Stimulated activated CD8-positive, alpha-beta memory T cell treated with anti-CD3 and anti-CD28 coated beads, Interleukin-12 subunit alpha, Interleukin-12 subunit beta, amount 100 ng/mL, for 4 hours (primary cell): Measurements from ENCODE around the gene AHCYL1.
"Not testable (repeated sequence)": the region's sequence is repeated elsewhere in the genome, so short reads cannot be mapped to it uniquely, and the experiment has no call there.

Experiments used
- DNase-seq: peaks from one replicate; pipeline ENCODE4 v3.0.0-alpha.2; 2020; ENCODE audit warnings: low read depth

The AHCYL1 gene

DNA sequence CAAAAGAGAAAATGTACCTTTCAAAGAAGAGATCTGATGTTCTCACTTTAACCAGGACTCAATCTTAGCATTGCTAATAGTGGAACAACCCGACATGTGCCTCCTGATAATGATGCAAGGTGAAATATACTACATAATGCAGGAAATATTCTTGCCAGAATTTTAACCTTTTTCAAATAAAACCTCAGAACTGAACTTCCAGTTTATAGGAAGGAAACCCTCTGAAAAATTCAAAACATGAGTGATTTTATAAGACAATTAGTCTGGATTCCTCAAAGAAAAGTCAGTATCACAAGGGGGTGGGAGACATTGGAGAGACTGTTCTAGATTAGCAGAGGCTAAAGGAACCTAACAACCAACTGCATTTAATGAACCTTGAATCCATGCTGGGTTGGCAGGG is 18.1 kb downstream of the AHCYL1 start:
- no peak for DNase-seq

- DNase-seq: peak; percentile 4
These were observed 19.3 kb downstream of the AHCYL1 start for GRCh38 chr1:110003747-110004428.

GRCh38 chr1:110004583-110004982 is 20.0 kb downstream of the AHCYL1 start:
- no peak for DNase-seq

DNA sequence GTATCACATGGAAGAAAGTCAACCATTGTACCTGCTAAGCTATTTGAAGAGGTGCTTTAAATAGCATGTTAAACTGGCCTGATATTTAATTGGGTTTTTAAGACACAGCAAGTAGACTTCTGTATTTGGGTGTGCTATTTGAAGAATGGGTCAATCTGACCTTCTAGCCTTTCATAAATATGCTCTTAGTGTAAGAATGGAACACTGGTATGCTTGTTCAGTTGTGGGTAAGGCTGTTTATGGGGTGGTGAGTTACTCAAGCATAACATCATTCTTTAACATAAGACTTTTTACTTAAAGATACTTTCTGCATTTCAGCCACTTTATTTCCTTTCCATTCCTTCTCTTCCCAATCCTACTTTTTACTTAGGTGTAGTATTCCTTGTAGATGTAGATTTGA is 21.4 kb downstream of the AHCYL1 start:
- no peak for DNase-seq

DNA sequence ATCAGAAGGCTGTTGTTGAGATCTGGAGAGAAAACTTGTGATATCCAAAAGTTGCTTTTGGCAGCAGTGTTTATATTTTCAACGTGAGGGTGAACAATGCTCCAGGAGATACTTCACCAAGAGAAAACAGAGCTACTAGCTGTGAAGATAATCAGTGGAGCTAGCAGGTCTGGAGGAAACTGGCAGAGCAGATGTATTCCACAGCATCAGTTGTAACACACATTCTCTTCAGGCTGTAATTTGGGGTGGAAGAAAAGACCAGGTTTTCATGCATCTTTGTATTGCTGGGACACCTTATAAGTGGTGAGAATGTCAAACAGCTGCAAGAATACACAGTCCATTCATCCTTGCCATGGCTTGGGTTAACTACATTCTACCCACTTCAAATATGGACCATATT is 22.0 kb downstream of the AHCYL1 start:
- no peak for DNase-seq

- no peak for DNase-seq
These were observed 22.7 kb downstream of the AHCYL1 start for GRCh38 chr1:110007046-110007830.

- no peak for DNase-seq
These were observed 24.5 kb downstream of the AHCYL1 start for GRCh38 chr1:110008971-110009565.

GRCh38 chr1:110011527-110012041 is 27.0 kb downstream of the AHCYL1 start:
- no peak for DNase-seq

DNA sequence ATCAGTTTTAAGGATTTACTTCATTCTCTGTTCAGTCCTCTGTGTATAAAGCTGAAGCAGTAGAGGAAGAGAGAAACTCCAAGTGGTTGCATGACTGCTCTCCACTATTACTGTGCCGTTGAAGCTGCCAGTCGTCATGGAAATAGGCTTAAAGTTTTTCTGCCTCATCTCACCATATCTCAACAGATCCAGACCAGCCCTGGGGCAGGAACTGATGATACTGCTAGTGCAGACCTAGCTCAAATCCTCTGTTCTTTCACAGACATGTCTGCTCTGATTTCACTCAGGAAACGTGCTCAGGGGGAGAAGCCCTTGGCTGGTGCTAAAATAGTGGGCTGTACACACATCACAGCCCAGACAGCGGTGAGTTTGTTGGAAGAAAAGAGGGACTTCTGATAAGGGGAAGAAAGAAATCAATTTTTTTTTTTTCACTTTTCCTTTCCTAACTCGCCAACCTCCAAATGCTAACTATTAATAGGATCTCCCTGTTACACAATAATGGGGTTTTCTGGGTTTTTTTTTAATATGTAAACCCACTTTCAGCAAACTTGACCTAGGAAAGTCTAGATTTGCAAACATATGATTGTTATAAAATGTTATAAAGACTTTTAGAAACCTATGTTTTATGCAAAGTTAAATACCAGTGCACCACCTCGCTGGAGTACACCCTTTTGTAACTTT is 27.7 kb downstream of the AHCYL1 start:
- DNase-seq: no peak

DNA sequence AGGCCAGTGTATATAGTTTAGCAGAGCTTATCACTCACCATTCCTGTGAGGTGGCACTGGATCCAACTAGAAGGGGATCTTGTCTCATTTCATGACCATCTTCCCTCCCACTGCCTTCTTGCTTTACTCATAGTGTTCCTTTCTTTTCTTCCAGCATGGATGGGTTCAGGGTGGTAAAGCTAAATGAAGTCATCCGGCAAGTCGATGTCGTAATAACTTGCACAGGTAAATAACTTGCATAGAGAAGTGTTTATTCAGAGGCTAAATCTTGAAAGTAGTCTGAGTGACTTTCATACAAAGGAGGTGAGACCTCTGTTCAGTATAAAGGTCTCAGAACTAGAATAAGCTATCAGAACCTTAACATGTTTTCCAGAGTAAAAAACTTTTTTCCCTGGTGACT is 33.2 kb downstream of the AHCYL1 start:
- DNase-seq: no peak

DNA sequence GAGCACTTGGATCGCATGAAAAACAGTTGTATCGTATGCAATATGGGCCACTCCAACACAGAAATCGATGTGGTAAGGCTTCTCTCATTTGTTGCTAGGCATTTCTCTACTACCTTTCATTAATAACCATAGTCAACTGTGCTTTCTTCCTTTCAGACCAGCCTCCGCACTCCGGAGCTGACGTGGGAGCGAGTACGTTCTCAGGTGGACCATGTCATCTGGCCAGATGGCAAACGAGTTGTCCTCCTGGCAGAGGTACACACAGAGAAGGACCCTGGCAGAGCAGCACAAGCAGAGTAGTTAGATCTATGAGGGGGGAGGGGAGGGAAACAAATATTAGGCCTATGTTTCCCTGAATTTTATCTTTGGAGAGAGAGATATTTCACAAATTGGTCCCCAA is 33.8 kb downstream of the AHCYL1 start:
- no peak for DNase-seq

DNA sequence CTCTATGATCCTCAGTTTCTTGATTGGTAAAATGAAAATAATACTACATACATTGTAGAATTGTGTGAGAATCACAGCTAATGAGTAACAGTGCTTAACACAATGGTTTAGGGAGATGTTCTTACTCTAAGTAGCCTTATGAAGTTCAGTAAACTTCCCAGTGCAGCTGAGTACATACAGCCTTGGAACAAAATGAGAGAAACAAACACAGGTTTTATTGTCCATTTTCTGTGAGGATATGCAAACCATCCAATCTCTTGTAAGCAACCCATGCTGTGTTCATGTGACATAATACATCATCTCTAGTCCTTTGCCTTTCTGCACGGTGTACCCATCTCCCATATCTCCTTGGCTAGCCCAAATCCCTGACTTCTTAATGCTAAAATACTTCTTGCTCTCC is 35.2 kb downstream of the AHCYL1 start:
- no peak for DNase-seq

DNA sequence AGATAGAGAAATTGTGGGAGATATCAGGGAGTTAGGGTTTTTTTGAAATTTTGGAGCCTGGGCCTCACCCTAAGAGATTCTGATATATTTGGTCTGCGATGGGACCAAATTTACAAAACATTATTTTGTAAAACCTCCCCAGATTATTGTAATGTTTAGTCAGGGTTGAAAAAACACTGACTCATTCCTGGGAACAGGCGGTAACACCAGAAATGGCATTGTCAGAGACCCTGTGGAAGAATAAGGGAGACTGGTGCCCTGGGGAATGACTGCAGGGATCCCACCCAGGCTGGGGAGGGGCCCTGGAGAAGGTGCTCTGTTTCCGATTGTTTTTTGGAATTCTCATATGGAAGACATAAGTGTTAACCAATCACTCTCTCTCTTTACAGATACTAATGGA is 36.7 kb downstream of the AHCYL1 start:
- no peak for DNase-seq

DNA sequence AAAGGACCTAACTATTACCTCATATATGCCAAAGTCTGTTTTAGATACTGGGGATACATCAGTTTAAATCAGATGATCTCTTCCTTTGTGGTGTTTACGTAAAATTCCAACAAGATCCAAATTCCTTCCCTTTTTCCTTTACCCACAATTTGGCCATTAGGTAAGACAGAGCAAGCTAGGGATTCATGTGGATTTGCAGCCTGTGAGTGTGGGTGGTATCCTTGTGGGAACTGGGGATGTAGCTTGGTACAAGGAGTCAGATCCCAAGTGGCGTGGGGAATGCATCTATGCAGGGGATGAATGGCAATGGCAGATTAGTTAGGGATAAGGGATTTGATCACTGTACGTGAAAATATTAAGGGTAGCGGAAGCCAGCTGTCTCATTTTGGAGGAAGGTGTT is 40.0 kb downstream of the AHCYL1 start:
- no peak for DNase-seq

DNA sequence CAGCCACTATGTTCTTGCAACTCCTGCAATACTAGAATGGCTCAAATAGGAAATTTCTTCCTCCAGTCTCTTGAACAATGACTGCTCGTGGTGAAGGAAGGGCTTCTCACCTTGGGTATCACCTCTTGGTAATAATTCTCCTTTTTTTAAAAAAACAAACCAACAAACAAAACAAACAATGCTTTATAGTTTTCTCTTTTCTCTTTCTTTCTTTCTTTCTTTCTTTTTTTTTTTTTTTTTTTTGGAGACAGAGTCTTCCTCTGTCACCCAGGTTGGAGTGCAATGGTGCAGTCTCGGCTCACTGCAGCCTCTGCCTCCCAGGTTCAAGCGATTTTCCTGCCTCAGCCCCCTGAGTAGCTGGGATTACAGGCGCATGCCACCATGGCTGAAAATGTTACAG is 46.1 kb downstream of the AHCYL1 start:
- not testable (repeated sequence) for DNase-seq

GRCh38 chr1:110032327-110032726 is 47.8 kb downstream of the AHCYL1 start:
- DNase-seq: no peak

DNA sequence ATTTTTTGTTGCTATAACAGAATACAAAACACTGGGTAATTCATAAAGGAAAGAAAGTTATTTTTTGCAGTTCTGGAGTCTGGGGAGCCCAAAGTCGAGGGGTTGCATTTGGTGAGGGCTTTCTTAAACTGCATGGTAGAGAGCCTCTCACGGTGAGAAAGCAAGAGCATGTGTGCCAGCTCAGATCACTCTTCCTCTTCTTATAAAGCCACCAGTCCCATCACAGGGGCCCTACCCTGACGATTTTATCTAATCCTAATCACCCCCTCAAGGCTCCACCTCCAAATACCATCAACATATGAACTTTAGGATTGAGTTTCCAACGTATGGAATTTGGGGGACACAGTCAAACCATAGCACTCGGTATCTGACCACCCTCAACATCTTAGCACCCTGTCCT is 48.9 kb downstream of the AHCYL1 start:
- no peak for DNase-seq

GRCh38 chr1:110034040-110034450 is 49.5 kb downstream of the AHCYL1 start:
- DNase-seq: no peak

DNA sequence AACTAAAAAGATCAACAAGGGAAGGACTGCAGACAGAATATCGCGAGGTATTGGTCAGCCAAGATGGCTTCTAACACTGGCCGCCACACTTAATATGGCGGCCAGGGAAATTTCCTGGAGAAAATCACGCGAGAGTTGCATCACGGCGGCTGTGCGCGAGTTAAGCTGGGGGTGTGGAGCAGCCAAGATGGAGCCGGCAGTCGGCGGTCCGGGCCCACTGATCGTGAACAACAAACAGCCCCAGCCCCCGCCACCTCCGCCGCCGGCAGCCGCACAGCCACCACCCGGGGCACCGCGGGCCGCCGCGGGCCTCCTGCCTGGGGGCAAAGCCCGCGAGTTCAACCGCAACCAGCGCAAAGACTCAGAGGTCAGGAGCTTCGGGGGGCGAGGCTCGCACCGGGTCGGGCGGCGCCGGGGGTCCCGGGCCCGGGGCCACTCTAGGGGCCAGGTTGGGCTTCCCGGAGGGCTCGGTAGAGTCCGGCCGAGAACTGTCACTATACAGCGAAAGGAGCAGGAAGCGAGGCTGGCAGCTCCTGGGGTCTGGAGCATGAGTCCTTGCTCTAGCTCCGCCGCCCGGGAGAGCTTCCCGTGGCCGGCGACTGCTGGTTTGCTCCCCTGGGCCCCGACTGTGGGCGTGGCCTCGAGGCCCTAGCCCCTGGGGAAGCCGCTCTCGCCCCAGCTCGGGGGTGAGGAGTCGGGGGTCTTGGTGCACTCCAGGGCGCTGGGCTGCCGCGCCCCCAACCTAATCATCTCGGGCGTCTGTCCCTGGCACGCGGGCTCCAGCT is 50.1 kb downstream of the AHCYL1 start, which contains the start of gene STRIP1:
TSS of gene STRIP1 (plus strand) at position 174 of the 785 bp plus-strand sequence. CDS start at position 188, 14 bp downstream.
- DNase-seq: peak; percentile 83

- no peak for DNase-seq
These were observed 50.7 kb downstream of the AHCYL1 start for GRCh38 chr1:110035236-110035752.

GRCh38 chr1:110038271-110038670 is 53.7 kb downstream of the AHCYL1 start:
- DNase-seq: no peak
